HG03135 (cell line): ENCODE results near the gene ANKRD34B.

Source experiments
- ATAC-seq: cut with Tn5 transposase; IDR thresholded peaks from one replicate; pipeline ENCODE4 v1.9.1; 2021; ENCODE audit warnings: mild to moderate bottlenecking, moderate library complexity; ENCODE audit not compliant: unreplicated experiment

Gene ANKRD34B

DNA sequence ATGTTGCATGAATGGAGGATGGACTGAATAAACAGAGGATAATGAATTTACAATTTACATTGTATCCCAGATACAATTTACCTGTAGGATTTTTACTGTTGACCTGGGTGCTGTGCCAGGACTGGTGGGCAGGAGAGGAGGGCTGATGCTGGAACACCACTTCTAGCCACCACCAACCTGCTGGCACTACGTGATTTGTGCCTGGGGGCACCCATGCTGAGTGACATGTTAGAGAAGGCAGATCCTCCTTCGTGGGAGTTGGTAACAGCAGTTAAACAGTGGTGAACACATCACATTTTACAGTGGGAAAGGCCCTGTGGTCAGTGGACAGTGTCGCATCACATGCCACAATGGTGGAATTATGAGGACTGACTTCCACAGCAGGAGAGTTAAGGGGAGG is 3.0 kb upstream of the ANKRD34B start:
- ATAC-seq, result no peak

DNA sequence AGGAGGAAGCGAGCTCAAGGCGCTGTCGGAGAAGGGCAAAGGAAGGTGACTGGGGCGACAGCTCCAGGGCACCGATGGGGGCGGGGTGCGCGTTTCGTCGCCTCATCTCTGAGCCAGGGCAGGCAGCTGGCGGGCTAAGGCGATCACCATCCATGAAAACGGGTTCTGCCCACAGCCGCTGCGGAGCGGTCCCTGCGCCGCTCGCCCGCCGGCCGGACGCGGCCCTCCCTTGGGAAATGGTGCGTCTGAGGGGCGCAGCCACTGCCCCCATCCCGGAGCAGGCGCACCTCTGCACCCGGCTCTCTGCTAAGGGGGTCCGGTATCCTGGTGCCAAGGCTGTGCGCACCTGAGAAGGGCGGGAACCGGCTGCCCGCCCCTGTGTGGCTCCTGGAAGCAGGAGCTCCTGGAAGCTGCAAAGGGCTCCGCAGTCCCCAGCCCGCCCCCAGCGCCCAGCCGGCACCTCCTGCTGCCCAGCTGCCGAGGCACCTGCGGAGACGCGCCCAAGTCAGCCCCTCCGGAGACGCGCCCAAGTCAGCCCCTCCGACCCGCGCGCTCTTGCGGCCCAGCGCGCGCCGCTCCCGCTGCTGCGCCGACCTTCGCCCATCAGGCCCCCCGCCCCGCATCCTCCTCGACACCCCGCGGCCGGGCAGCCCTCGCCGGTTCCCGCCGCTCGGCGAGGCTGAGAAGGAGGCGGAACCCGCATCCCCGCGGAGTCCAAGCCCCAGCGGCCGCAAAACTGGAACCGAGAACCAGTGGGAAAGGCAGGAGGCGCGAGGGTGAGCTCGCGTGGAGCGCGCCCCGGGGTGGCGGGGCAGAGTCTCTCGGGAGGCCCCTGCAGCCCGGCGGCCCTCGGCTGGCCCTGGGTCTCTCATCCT is 757 bp downstream of the ANKRD34B start:
- ATAC-seq, result no peak

DNA sequence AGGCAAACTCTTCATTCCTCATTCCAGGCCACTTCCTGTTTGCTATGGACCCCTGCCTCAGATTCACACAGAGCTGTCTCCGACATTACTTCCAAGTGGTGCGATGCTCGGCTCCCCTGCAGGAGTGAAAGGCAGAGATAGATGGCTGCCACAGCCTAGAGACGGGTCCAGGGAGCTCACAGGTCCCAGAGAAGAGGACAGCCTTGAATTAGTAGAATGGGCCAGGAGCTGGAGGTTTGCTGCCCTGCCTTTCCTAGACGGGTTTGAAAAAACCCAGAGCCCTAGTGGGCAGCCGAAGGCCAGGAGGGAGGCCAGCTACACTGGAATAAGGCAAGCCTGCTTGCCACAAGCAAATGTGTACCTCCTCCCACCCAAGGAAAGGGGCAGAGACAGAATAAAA is 1.8 kb downstream of the ANKRD34B start:
- no peak for ATAC-seq

DNA sequence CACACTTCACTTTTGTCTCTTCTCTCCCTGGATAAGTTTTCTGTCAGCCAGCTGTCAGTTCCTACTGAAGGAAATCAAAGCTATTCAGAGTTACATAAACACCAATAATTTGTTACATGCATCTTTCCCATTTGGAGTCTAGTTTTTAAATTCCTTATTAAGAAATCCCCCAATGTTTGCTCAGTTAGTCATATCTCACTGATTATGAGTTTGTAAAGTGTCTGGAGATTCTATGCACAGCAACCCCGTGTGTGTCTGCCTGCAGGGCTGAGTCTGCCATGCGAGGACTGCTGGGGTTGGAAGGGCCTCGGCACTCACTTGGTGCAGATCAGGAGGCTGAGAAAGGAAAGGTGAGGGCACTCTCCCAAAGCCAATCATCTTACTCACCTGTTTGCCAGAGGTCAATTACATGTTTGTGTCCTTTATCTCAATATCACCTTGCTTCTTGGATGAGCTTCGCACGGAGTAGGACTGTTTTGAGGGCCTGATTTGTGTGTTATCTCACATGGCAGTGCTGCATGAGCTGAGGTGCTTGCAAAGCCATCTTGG is 3.3 kb downstream of the ANKRD34B start:
- no peak for ATAC-seq

- no peak for ATAC-seq
Observed at GRCh38 chr5:80565330-80565729, 4.8 kb downstream of the ANKRD34B start.

GRCh38 chr5:80559244-80559643 is 10.8 kb downstream of the ANKRD34B start:
- no peak for ATAC-seq

DNA sequence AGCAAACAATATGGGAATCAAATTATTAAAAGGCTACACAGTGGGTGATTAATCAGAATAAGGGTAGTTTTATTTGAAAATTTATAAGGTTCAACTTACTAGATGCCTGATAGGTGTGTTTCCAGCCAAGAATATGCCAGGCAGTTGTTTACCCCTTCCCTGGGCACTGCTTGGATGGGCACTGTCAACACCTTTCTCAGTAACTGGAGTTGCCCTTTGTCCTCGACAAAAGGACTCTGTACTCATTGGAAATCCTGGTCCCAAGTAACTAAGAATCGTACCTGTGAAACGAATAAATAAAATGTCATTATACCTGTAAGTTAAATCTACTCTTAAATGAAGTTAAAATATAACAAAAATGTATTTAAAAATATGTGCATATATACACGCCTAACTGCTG is 15.0 kb downstream of the ANKRD34B start:
- ATAC-seq, result no peak

DNA sequence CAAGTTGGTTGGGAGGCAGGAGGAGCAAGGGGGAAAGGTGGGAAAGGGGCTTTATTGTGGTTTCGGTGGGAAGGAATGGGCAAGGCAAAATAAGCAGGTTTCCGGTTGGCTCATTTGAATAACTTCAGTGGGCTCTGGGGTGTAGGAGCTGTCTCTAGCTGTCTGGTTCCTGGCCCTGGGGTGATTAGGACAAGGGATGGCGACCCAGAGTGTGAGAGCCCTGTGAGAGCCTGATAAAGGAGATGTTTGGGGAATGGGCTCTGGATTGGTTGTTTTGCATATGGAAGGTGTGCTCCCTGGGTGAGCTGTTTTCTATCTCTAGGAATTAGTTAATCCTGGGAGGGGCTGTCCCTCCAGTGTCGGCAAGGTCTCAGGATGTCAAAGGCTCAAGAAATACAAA is 15.4 kb downstream of the ANKRD34B start:
- ATAC-seq, result no peak

- ATAC-seq, result no peak
Observed at GRCh38 chr5:80541392-80541791, 28.7 kb downstream of the ANKRD34B start.

- no peak for ATAC-seq
Observed at GRCh38 chr5:80540691-80541090, 29.4 kb downstream of the ANKRD34B start.

GRCh38 chr5:80516826-80517225 is 53.3 kb downstream of the ANKRD34B start:
- ATAC-seq, result no peak

- ATAC-seq, result no peak
Observed at GRCh38 chr5:80509362-80509761, 60.7 kb downstream of the ANKRD34B start.

- no peak for ATAC-seq
Observed at GRCh38 chr5:80508844-80509243, 61.2 kb downstream of the ANKRD34B start.

DNA sequence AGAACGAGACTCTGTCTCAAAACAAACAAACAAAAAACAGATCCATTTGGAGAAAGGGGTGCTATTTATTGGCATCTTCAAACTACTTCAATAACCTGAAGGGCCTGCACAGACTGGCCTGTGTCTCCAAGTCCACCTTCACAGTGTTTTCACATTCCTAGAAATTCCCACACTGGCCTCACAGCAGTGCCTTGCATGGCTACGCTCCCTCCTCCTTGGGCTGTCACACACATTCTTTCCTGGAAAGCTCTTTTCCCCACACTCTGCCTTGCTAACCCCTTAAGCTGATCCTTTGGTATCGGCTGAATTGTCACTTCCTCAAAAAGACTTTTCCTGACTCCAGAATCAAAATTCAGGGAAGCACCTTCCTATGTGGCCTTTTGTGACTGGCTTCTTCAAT is 62.4 kb downstream of the ANKRD34B start:
- no peak for ATAC-seq
